HG02759 (cell line): Measurements from ENCODE around the gene CYB561A3.

Experiments
- ATAC-seq: cut with Tn5 transposase; IDR thresholded peaks from one replicate; pipeline ENCODE4 v1.9.1; 2021; ENCODE audit warnings: mild to moderate bottlenecking, moderate library complexity; ENCODE audit not compliant: unreplicated experiment

Gene CYB561A3

GRCh38 chr11:61369372-61370348 lies 8.0 kb upstream of the CYB561A3 start:
- ATAC-seq, result no peak

GRCh38 chr11:61368646-61369045 lies 7.0 kb upstream of the CYB561A3 start:
- no peak for ATAC-seq

GRCh38 chr11:61367406-61367805 lies 5.7 kb upstream of the CYB561A3 start:
- no peak for ATAC-seq

GRCh38 chr11:61364012-61364675 lies 2.5 kb upstream of the CYB561A3 start:
- no peak for ATAC-seq

GRCh38 chr11:61362542-61362875 lies 827 bp upstream of the CYB561A3 start:
- no peak for ATAC-seq

GRCh38 chr11:61361237-61361740 lies 393 bp downstream of the CYB561A3 start:
- ATAC-seq, result no peak

- ATAC-seq, result no peak
Measured at GRCh38 chr11:61359516-61359915, 2.2 kb downstream of the CYB561A3 start.

- ATAC-seq, result no peak
Measured at GRCh38 chr11:61358566-61358965, 3.1 kb downstream of the CYB561A3 start.

GRCh38 chr11:61357894-61358239 lies 3.8 kb downstream of the CYB561A3 start:
- no peak for ATAC-seq

GRCh38 chr11:61357233-61357893 lies 4.3 kb downstream of the CYB561A3 start:
- peak; percentile 54 for ATAC-seq

- ATAC-seq, result no peak
Measured at GRCh38 chr11:61356706-61357105, 5.0 kb downstream of the CYB561A3 start.

- no peak for ATAC-seq
Measured at GRCh38 chr11:61354208-61354607, 7.5 kb downstream of the CYB561A3 start.

- no peak for ATAC-seq
Measured at GRCh38 chr11:61353131-61354067, 8.3 kb downstream of the CYB561A3 start.

GRCh38 chr11:61352038-61352437 lies 9.6 kb downstream of the CYB561A3 start:
- no peak for ATAC-seq

GRCh38 chr11:61350803-61351202 lies 10.9 kb downstream of the CYB561A3 start:
- no peak for ATAC-seq

- ATAC-seq, result no peak
Measured at GRCh38 chr11:61350336-61350735, 11.3 kb downstream of the CYB561A3 start.

GRCh38 chr11:61349916-61350315 lies 11.8 kb downstream of the CYB561A3 start:
- no peak for ATAC-seq

GRCh38 chr11:61349189-61349751 lies 12.4 kb downstream of the CYB561A3 start:
- no peak for ATAC-seq

GRCh38 chr11:61347916-61348461 lies 13.7 kb downstream of the CYB561A3 start:
- ATAC-seq, result no peak
